Ishikawa (cell line): ENCODE measurements around the gene SFMBT1.

Experiments used
- CEBPB ChIP-seq: IDR thresholded peaks from 2 replicates; pipeline ENCODE4 v1.6.1; 2012
- CREB1 ChIP-seq: IDR thresholded peaks from 2 replicates; pipeline ENCODE4 v1.6.1; 2012; ENCODE audit warnings: low read depth
- EGR1 ChIP-seq: IDR thresholded peaks from 2 replicates; pipeline ENCODE4 v1.6.1; 2012
- EP300 ChIP-seq: IDR thresholded peaks from 2 replicates; pipeline ENCODE4 v1.6.1; 2012; ENCODE audit warnings: borderline replicate concordance
- FOXM1 ChIP-seq: IDR thresholded peaks from 2 replicates; pipeline ENCODE4 v1.6.1; 2012; ENCODE audit warnings: low read depth, borderline replicate concordance
- NFIC ChIP-seq: IDR thresholded peaks from 2 replicates; pipeline ENCODE4 v1.6.1; 2012
- RAD21 ChIP-seq: IDR thresholded peaks from 2 replicates; pipeline ENCODE4 v1.6.1; 2012; ENCODE audit warnings: low read depth
- TAF1 ChIP-seq: IDR thresholded peaks from 2 replicates; pipeline ENCODE4 v1.6.1; 2012; ENCODE audit warnings: low read depth, mild to moderate bottlenecking
- TCF12 ChIP-seq: IDR thresholded peaks from 2 replicates; pipeline ENCODE4 v1.6.1; 2012; ENCODE audit warnings: low read depth
- TEAD4 ChIP-seq: IDR thresholded peaks from 2 replicates; pipeline ENCODE4 v1.6.1; 2012
- USF1 ChIP-seq: IDR thresholded peaks from 2 replicates; pipeline ENCODE4 v1.6.1; 2012
- YY1 ChIP-seq: IDR thresholded peaks from 2 replicates; pipeline ENCODE4 v1.6.1; 2012; ENCODE audit warnings: low read depth
- ZBTB7A ChIP-seq: IDR thresholded peaks from 2 replicates; pipeline ENCODE4 v1.6.1; 2012; ENCODE audit warnings: low read depth
- TF ChIP-seq, protein P1 (sequence below): IDR thresholded peaks from 2 replicates; pipeline ENCODE4 v1.6.1; 2012; ENCODE audit warnings: low read depth, mild to moderate bottlenecking
- TF ChIP-seq, protein P2 (sequence below): IDR thresholded peaks from 2 replicates; pipeline ENCODE4 v1.6.1; 2012

The SFMBT1 gene

GRCh38 chr3:52882377-52882776 is 163.5 kb downstream of the SFMBT1 start:
- TF ChIP-seq FOXM1 (no peak), EP300 (no peak)
- TF ChIP-seq, protein P1, sequence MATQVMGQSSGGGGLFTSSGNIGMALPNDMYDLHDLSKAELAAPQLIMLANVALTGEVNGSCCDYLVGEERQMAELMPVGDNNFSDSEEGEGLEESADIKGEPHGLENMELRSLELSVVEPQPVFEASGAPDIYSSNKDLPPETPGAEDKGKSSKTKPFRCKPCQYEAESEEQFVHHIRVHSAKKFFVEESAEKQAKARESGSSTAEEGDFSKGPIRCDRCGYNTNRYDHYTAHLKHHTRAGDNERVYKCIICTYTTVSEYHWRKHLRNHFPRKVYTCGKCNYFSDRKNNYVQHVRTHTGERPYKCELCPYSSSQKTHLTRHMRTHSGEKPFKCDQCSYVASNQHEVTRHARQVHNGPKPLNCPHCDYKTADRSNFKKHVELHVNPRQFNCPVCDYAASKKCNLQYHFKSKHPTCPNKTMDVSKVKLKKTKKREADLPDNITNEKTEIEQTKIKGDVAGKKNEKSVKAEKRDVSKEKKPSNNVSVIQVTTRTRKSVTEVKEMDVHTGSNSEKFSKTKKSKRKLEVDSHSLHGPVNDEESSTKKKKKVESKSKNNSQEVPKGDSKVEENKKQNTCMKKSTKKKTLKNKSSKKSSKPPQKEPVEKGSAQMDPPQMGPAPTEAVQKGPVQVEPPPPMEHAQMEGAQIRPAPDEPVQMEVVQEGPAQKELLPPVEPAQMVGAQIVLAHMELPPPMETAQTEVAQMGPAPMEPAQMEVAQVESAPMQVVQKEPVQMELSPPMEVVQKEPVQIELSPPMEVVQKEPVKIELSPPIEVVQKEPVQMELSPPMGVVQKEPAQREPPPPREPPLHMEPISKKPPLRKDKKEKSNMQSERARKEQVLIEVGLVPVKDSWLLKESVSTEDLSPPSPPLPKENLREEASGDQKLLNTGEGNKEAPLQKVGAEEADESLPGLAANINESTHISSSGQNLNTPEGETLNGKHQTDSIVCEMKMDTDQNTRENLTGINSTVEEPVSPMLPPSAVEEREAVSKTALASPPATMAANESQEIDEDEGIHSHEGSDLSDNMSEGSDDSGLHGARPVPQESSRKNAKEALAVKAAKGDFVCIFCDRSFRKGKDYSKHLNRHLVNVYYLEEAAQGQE, result no peak

- TF ChIP-seq YY1 (no peak), FOXM1 (no peak), CEBPB (no peak), TEAD4 (no peak), EP300 (no peak), EGR1 (no peak), NFIC (no peak), USF1 (no peak), TCF12 (no peak), TAF1 (no peak), CREB1 (no peak), RAD21 (no peak), ZBTB7A (no peak)
- TF ChIP-seq, protein P1, result no peak
- TF ChIP-seq, protein P2, sequence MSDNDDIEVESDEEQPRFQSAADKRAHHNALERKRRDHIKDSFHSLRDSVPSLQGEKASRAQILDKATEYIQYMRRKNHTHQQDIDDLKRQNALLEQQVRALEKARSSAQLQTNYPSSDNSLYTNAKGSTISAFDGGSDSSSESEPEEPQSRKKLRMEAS, result no peak
These were observed 164.0 kb downstream of the SFMBT1 start for GRCh38 chr3:52881871-52882270.

DNA sequence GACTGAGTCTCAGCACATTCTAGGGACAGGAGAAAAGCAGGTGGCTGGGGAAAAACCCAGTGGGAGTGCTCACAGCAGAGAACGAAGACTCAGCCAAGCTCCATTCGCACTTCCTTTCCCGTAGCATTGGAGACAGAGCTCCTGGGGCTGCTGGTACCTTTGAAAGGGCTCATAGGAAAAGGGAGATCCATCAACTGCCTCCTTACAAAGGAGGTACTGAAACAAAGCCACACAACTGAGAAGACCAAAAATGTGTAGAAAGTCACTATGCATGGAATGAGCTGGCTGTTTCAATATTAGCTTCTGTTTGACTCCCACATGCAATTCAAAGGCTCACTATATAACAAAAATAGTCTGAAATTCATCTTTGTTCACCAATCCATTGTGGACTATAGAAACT is 165.4 kb downstream of the SFMBT1 start:
- TF ChIP-seq TCF12 (no peak), USF1 (no peak), FOXM1 (no peak), CEBPB (no peak), CREB1 (no peak), ZBTB7A (no peak), RAD21 (no peak), EP300 (no peak), TEAD4 (no peak), YY1 (no peak), EGR1 (no peak), TAF1 (no peak), NFIC (no peak)
- TF ChIP-seq, protein P1, result no peak
- TF ChIP-seq, protein P2, result no peak

GRCh38 chr3:52880047-52880446 is 165.8 kb downstream of the SFMBT1 start:
- no peak for TF ChIP-seq EP300
- TF ChIP-seq CREB1, result no peak
- no peak for TF ChIP-seq CEBPB
- TF ChIP-seq, protein P1, result no peak
- TF ChIP-seq, protein P2, result no peak
- TF ChIP-seq RAD21, result no peak
- TF ChIP-seq TCF12, result no peak
- TF ChIP-seq TAF1, result no peak
- TF ChIP-seq FOXM1, result no peak
- no peak for TF ChIP-seq USF1
- TF ChIP-seq NFIC, result no peak
- no peak for TF ChIP-seq EGR1
- TF ChIP-seq ZBTB7A, result no peak
- TF ChIP-seq YY1, result no peak
- TF ChIP-seq TEAD4, result no peak
